ENCODE data around the gene KCNQ5.

KCNQ5 gene

GRCh38 chr6:72650081-72650745 lies 28.3 kb downstream of the KCNQ5 start:
- Histone ChIP-seq H3K36me3 (ENCODE audit: control insufficient read depth in 5 of 5, insufficient read depth in 5 of 5, low read length in 5 of 5) (no peaks in the 10 kb centered on the region), H3K27ac (ENCODE audit: low read depth, low read length) (no peak overlapping the region), H3K27me3 (ENCODE audit: control insufficient read depth in 5 of 5, insufficient read depth in 4 of 5, low read length in 5 of 5) (no peaks in the 10 kb centered on the region), H3K4me3 (ENCODE audit: low read depth in 1 of 5, low read length in 5 of 5) (no peak overlapping the region), H3K9ac (ENCODE audit: low read length in 5 of 5) (no peak overlapping the region), H3K4me1 (ENCODE audit: control insufficient read depth in 5 of 5, insufficient read depth in 5 of 5, low read length in 5 of 5) (no peaks in the 10 kb centered on the region), H3K9me3 (ENCODE audit: control insufficient read depth in 5 of 5, low read length in 5 of 5) (no peaks in the 10 kb centered on the region)

- Histone ChIP-seq H3K4me1 (ENCODE audit: control insufficient read depth in 5 of 5, insufficient read depth in 5 of 5, low read length in 5 of 5) (no peaks in the 10 kb centered on the region), H3K36me3 (ENCODE audit: control insufficient read depth in 5 of 5, insufficient read depth in 5 of 5, low read length in 5 of 5) (no peaks in the 10 kb centered on the region), H3K9me3 (ENCODE audit: control insufficient read depth in 5 of 5, low read length in 5 of 5) (no peaks in the 10 kb centered on the region), H3K27ac (ENCODE audit: low read depth, low read length) (no peak overlapping the region), H3K9ac (ENCODE audit: low read length in 5 of 5) (no peak overlapping the region), H3K4me3 (ENCODE audit: low read depth in 1 of 5, low read length in 5 of 5) (no peak overlapping the region), H3K27me3 (ENCODE audit: control insufficient read depth in 5 of 5, insufficient read depth in 4 of 5, low read length in 5 of 5) (no peaks in the 10 kb centered on the region)
Measured at GRCh38 chr6:72651174-72651573, 29.3 kb downstream of the KCNQ5 start.

GRCh38 chr6:72651967-72652956 lies 30.4 kb downstream of the KCNQ5 start:
- Histone ChIP-seq H3K4me1 (ENCODE audit: control insufficient read depth in 5 of 5, insufficient read depth in 5 of 5, low read length in 5 of 5) (no peaks in the 10 kb centered on the region), H3K9ac (ENCODE audit: low read length in 5 of 5) (no peak overlapping the region), H3K27me3 (ENCODE audit: control insufficient read depth in 5 of 5, insufficient read depth in 4 of 5, low read length in 5 of 5) (no peaks in the 10 kb centered on the region), H3K36me3 (ENCODE audit: control insufficient read depth in 5 of 5, insufficient read depth in 5 of 5, low read length in 5 of 5) (no peaks in the 10 kb centered on the region), H3K9me3 (ENCODE audit: control insufficient read depth in 5 of 5, low read length in 5 of 5) (no peaks in the 10 kb centered on the region), H3K4me3 (ENCODE audit: low read depth in 1 of 5, low read length in 5 of 5) (no peak overlapping the region), H3K27ac (ENCODE audit: low read depth, low read length) (no peak overlapping the region)

- no peaks in the 10 kb centered on the region for H3K27me3 ChIP-seq (ENCODE audit: control insufficient read depth in 5 of 5, insufficient read depth in 4 of 5, low read length in 5 of 5)
- H3K9ac ChIP-seq (ENCODE audit: low read length in 5 of 5), result no peak overlapping the region
- no peak overlapping the region for H3K4me3 ChIP-seq (ENCODE audit: low read depth in 1 of 5, low read length in 5 of 5)
- H3K36me3 ChIP-seq (ENCODE audit: control insufficient read depth in 5 of 5, insufficient read depth in 5 of 5, low read length in 5 of 5), result no peaks in the 10 kb centered on the region
- H3K9me3 ChIP-seq (ENCODE audit: control insufficient read depth in 5 of 5, low read length in 5 of 5), result no peaks in the 10 kb centered on the region
- no peak overlapping the region for H3K27ac ChIP-seq (ENCODE audit: low read depth, low read length)
- H3K4me1 ChIP-seq (ENCODE audit: control insufficient read depth in 5 of 5, insufficient read depth in 5 of 5, low read length in 5 of 5), result no peaks in the 10 kb centered on the region
Measured at GRCh38 chr6:72653026-72653425, 31.2 kb downstream of the KCNQ5 start.

GRCh38 chr6:72654071-72654621 lies 32.3 kb downstream of the KCNQ5 start:
- H3K9me3 ChIP-seq (ENCODE audit: control insufficient read depth in 5 of 5, low read length in 5 of 5), result no peaks in the 10 kb centered on the region
- no peaks in the 10 kb centered on the region for H3K27me3 ChIP-seq (ENCODE audit: control insufficient read depth in 5 of 5, insufficient read depth in 4 of 5, low read length in 5 of 5)
- no peaks in the 10 kb centered on the region for H3K36me3 ChIP-seq (ENCODE audit: control insufficient read depth in 5 of 5, insufficient read depth in 5 of 5, low read length in 5 of 5)
- no peak overlapping the region for H3K27ac ChIP-seq (ENCODE audit: low read depth, low read length)
- no peak overlapping the region for H3K9ac ChIP-seq (ENCODE audit: low read length in 5 of 5)
- H3K4me1 ChIP-seq (ENCODE audit: control insufficient read depth in 5 of 5, insufficient read depth in 5 of 5, low read length in 5 of 5), result no peaks in the 10 kb centered on the region
- H3K4me3 ChIP-seq (ENCODE audit: low read depth in 1 of 5, low read length in 5 of 5), result no peak overlapping the region

- Histone ChIP-seq H3K9me3 (ENCODE audit: control insufficient read depth in 5 of 5, low read length in 5 of 5) (no peaks in the 10 kb centered on the region), H3K27me3 (ENCODE audit: control insufficient read depth in 5 of 5, insufficient read depth in 4 of 5, low read length in 5 of 5) (no peaks in the 10 kb centered on the region), H3K4me1 (ENCODE audit: control insufficient read depth in 5 of 5, insufficient read depth in 5 of 5, low read length in 5 of 5) (no peaks in the 10 kb centered on the region), H3K27ac (ENCODE audit: low read depth, low read length) (no peak overlapping the region), H3K36me3 (ENCODE audit: control insufficient read depth in 5 of 5, insufficient read depth in 5 of 5, low read length in 5 of 5) (no peaks in the 10 kb centered on the region), H3K4me3 (ENCODE audit: low read depth in 1 of 5, low read length in 5 of 5) (no peak overlapping the region), H3K9ac (ENCODE audit: low read length in 5 of 5) (no peak overlapping the region)
Measured at GRCh38 chr6:72657407-72658197, 35.7 kb downstream of the KCNQ5 start.

- H3K4me1 ChIP-seq (ENCODE audit: control insufficient read depth in 5 of 5, insufficient read depth in 5 of 5, low read length in 5 of 5), result no peaks in the 10 kb centered on the region
- no peaks in the 10 kb centered on the region for H3K9me3 ChIP-seq (ENCODE audit: control insufficient read depth in 5 of 5, low read length in 5 of 5)
- no peak overlapping the region for H3K27ac ChIP-seq (ENCODE audit: low read depth, low read length)
- no peaks in the 10 kb centered on the region for H3K27me3 ChIP-seq (ENCODE audit: control insufficient read depth in 5 of 5, insufficient read depth in 4 of 5, low read length in 5 of 5)
- H3K9ac ChIP-seq (ENCODE audit: low read length in 5 of 5), result no peak overlapping the region
- no peaks in the 10 kb centered on the region for H3K36me3 ChIP-seq (ENCODE audit: control insufficient read depth in 5 of 5, insufficient read depth in 5 of 5, low read length in 5 of 5)
- H3K4me3 ChIP-seq (ENCODE audit: low read depth in 1 of 5, low read length in 5 of 5), result no peak overlapping the region
Measured at GRCh38 chr6:72659754-72660153, 37.9 kb downstream of the KCNQ5 start.

GRCh38 chr6:72661411-72661810 lies 39.5 kb downstream of the KCNQ5 start:
- no peaks in the 10 kb centered on the region for H3K36me3 ChIP-seq (ENCODE audit: control insufficient read depth in 5 of 5, insufficient read depth in 5 of 5, low read length in 5 of 5)
- H3K9ac ChIP-seq (ENCODE audit: low read length in 5 of 5), result no peak overlapping the region
- no peaks in the 10 kb centered on the region for H3K4me1 ChIP-seq (ENCODE audit: control insufficient read depth in 5 of 5, insufficient read depth in 5 of 5, low read length in 5 of 5)
- H3K9me3 ChIP-seq (ENCODE audit: control insufficient read depth in 5 of 5, low read length in 5 of 5), result no peaks in the 10 kb centered on the region
- no peaks in the 10 kb centered on the region for H3K27me3 ChIP-seq (ENCODE audit: control insufficient read depth in 5 of 5, insufficient read depth in 4 of 5, low read length in 5 of 5)
- H3K27ac ChIP-seq (ENCODE audit: low read depth, low read length), result no peak overlapping the region
- no peak overlapping the region for H3K4me3 ChIP-seq (ENCODE audit: low read depth in 1 of 5, low read length in 5 of 5)

- H3K36me3 ChIP-seq (ENCODE audit: control insufficient read depth in 5 of 5, insufficient read depth in 5 of 5, low read length in 5 of 5), result no peaks in the 10 kb centered on the region
- no peaks in the 10 kb centered on the region for H3K27me3 ChIP-seq (ENCODE audit: control insufficient read depth in 5 of 5, insufficient read depth in 4 of 5, low read length in 5 of 5)
- H3K9me3 ChIP-seq (ENCODE audit: control insufficient read depth in 5 of 5, low read length in 5 of 5), result peaks cover 0 to 5% (median 0%) of the 10 kb centered on the region in 5 donors
- no peak overlapping the region for H3K4me3 ChIP-seq (ENCODE audit: low read depth in 1 of 5, low read length in 5 of 5)
- H3K9ac ChIP-seq (ENCODE audit: low read length in 5 of 5), result no peak overlapping the region
- H3K27ac ChIP-seq (ENCODE audit: low read depth, low read length), result no peak overlapping the region
- no peaks in the 10 kb centered on the region for H3K4me1 ChIP-seq (ENCODE audit: control insufficient read depth in 5 of 5, insufficient read depth in 5 of 5, low read length in 5 of 5)
Measured at GRCh38 chr6:72665599-72665998, 43.7 kb downstream of the KCNQ5 start.

Measured in subcutaneous abdominal adipose tissue (tissue), 5 donors.